AG04449 (cell line): ENCODE data around the gene SMC6.
A peak's percentile ranks its signal among the peaks of the same experiment; 100 is the strongest.

Experiments
- CTCF ChIA-PET: fragments of 350-600 bp; formaldehyde crosslinking; extraction: SDS; loops from one replicate; lab custom pipeline; 2021; ENCODE audit warnings: antibody characterized with exemption; lab: Yijun Ruan, JAX
- POLR2A ChIA-PET: fragments of 400-600, 350-600 bp; formaldehyde crosslinking; extraction: SDS; loops from one replicate; lab custom pipeline; 2020; ENCODE audit warnings: antibody characterized with exemption, inconsistent platforms; lab: Yijun Ruan, JAX
- DNase-seq: peaks from one replicate; pipeline ENCODE4 v3.0.0-alpha.2; 2010; ENCODE audit warnings: low read depth, low spot score
- H3K4me3 ChIP-seq: 2 replicates; pipeline ENCODE4 v1.5.1; 2011; ENCODE audit warnings: low read depth, mild to moderate bottlenecking, control low read depth, low read length
- TF ChIP-seq, protein P1 (sequence below): IDR thresholded peaks from one replicate; pipeline ENCODE4 v1.5.1; 2011; ENCODE audit warnings: mild to moderate bottlenecking, moderate library complexity, low read length, control low read depth, inconsistent platforms; ENCODE audit not compliant: insufficient read depth; ENCODE audit errors: missing control alignments

The SMC6 gene

DNA sequence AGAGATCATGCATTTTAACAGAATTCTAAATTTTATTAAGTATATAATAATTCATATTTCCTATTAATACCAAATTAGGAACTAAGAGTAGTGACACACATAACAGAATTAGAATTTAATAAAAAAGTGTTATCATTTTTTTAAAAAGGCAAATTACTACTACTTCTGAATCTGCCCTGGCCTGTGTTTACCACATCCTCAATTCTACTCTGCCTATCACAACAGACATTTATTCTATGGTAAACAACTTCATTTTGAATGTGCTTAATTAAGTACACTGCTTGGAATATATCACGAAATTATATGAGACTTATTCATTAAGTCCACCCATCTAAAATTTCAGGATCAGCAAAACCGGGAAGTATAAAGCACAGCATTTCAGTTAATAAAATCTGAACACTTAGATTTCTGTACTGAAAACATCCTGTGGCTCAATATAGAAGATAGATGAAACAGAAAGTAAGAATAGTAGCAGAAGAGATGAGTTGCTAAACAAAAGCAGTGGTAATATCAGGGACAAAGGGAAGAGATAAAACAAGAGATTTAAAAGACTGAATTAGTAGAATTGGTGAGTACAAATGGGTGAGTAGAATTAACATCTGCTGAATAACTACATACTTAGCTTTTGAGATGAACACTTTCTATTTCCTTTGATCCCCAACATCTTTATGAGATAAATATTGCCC, 3.7 kb downstream of the SMC6 start:
- CTCF ChIA-PET: interaction anchor here (1.0 kb wide), 1 partner anchor 15 kb away, joined by 3 read pairs; no protein-coding TSS in a partner anchor
- no peak overlapping the region for H3K4me3 ChIP-seq
- POLR2A ChIA-PET: no interaction called here
- no peak for DNase-seq
- TF ChIP-seq, protein P1, sequence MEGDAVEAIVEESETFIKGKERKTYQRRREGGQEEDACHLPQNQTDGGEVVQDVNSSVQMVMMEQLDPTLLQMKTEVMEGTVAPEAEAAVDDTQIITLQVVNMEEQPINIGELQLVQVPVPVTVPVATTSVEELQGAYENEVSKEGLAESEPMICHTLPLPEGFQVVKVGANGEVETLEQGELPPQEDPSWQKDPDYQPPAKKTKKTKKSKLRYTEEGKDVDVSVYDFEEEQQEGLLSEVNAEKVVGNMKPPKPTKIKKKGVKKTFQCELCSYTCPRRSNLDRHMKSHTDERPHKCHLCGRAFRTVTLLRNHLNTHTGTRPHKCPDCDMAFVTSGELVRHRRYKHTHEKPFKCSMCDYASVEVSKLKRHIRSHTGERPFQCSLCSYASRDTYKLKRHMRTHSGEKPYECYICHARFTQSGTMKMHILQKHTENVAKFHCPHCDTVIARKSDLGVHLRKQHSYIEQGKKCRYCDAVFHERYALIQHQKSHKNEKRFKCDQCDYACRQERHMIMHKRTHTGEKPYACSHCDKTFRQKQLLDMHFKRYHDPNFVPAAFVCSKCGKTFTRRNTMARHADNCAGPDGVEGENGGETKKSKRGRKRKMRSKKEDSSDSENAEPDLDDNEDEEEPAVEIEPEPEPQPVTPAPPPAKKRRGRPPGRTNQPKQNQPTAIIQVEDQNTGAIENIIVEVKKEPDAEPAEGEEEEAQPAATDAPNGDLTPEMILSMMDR: no peak

DNA sequence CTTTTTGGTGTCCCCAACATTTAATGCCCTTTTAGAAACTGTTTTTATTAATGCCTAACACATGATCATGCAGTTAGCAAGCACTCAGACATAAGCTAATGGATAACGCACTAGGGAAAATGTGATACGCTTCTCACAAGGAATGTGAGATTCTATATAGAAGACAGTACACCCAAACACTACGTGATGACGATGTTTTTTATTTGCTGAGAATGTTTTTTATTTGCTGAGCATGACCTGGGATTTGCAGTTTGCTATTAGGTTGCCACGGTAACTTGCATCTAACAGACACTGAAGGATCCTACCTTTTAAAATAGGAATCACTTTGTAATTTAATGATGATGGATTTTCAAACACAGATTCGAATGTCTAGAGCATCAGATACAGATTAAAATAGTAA, 4.9 kb downstream of the SMC6 start:
- ChIA-PET POLR2A (no interaction called here), CTCF (no interaction called here)
- no peak for DNase-seq
- TF ChIP-seq, protein P1: no peak
- no peak overlapping the region for H3K4me3 ChIP-seq

DNA sequence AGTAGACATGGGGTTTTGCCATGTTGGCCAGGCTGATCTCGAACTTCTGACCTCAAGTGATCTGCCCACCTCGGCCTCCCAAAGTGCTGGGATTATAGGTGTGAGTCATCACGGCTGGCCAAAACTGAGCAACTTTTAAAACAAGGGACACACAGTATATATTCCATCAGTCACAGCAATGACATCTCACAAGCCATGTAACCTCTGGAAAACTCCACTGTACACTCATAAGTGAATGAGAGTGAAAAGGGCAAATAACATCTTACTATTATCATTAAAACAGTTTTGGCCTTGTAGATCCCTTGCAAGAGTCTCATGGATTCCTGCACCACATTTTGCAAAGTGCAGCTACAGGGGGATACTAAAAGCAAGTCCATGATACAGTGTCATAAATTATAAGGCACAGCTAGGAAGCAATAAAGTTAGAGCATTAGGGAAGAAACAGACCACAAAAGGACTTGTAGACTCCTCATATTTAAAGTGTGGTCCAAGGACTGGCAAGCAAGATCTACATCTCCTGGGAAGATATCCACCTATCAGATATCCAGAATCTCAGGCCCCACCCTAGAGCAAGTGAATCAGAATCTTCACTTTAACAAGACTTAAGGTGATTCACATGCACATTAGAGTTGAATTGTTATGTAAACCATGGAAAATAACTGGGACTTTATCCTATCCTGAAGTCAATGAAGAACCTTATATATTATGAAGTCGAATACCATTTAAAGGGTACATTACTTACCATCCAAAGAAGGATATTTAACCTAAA, 5.7 kb downstream of the SMC6 start:
- no peak overlapping the region for H3K4me3 ChIP-seq
- ChIA-PET POLR2A (no interaction called here), CTCF (interaction anchor here (1.1 kb wide), 1 partner anchor 28 kb away, joined by 3 read pairs; no protein-coding TSS in a partner anchor)
- TF ChIP-seq, protein P1: no peak
- no peak for DNase-seq

DNA sequence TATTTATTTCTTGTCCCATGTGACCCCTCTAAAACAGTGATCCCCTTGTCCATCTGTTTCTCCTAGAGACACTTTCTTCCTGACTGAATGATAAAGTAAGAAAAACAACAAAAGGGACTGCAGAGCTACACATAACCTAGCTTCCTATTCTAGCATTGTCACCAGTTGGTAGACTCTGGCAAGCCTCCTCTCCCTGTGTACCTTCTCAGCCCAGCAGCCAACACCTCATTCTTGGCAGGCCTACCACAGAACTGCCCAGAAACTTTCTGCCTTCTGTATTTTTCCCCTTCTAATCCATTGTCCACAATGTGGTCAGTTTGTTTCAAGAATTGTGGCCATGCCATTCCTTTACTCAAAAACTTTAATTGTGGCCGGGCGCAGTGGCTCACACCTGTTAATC, 13.4 kb downstream of the SMC6 start:
- POLR2A ChIA-PET: no interaction called here
- no peak for DNase-seq
- no peak overlapping the region for H3K4me3 ChIP-seq
- CTCF ChIA-PET: interaction anchor here (1.1 to 2.2 kb wide), 2 partner anchors 21 kb away, joined by 6 to 11 read pairs; no protein-coding TSS in a partner anchor
- TF ChIP-seq, protein P1: no peak

DNA sequence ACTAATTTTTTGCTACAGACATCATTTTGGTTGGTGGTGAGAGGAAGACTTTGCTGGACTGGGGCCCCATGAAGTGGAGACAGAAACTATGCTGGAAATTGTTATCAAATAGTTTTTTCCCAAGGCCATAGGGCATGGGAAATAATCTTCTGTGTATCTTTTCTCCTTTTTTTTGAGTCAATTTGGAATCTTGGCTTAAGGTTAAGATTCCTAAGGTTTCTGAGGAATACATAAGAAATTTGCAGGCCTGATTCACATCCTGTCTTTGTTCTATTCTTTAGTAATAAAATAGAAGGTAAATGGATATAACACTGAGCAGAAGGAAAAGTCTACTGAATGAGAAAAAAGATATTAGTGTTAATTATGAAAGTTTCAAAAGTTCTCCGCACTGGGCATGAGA, 16.6 kb downstream of the SMC6 start:
- ChIA-PET POLR2A (no interaction called here), CTCF (interaction anchor here (0.8 kb wide), 1 partner anchor 16 kb away, joined by 3 read pairs; no protein-coding TSS in a partner anchor)
- H3K4me3 ChIP-seq: no peak overlapping the region
- TF ChIP-seq, protein P1: no peak
- DNase-seq: peak; percentile 42

DNA sequence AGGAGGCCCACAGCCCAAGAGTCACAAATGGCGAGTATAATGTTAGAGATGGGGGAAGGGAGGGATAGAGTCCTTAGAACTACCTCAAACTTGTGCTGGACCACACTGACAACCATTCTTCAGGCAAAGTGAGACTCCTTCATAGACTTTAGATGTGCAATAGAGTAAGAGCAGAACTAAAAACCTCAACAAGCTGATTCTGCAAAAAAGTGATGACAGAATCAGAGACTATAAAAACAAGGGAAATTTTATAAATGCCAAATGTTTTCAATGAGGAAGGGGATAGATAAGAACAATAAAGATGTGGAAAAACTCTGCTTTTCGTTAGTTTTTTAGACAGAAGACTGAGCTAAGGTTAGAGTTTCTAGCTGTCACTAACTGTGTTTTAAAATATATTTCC, 17.7 kb downstream of the SMC6 start:
- ChIA-PET POLR2A (no interaction called here), CTCF (interaction anchor here (1.6 to 4.1 kb wide), 2 partner anchors 15 to 16 kb away, joined by 3 to 49 read pairs; no protein-coding TSS in a partner anchor)
- H3K4me3 ChIP-seq: no peak overlapping the region
- TF ChIP-seq, protein P1: no peak
- no peak for DNase-seq
